Activated CD8-positive, alpha-beta T cell treated with anti-CD3 and anti-CD28 coated beads for 36 hours (primary cell): ENCODE data around the gene SLC26A6. TPM values are rescaled to one million over a fixed set of nuclear protein-coding genes. Genes with fewer than 3 reads are reported as not detected.
A peak's percentile ranks its signal among the peaks of the same experiment; 100 is the strongest.

Experiments
- ATAC-seq: fragments of 200-7000 bp; cut with Tn5 transposase; one replicate; pipeline ENCODE4 v1.10.0; 2021; ENCODE audit warnings: mild to moderate bottlenecking, moderate library complexity
- CTCF ChIA-PET: fragments of 350-600 bp; sonication (Branson Sonifier 250); formaldehyde crosslinking; loops from one replicate; lab custom pipeline; 2021; ENCODE audit warnings: antibody characterized with exemption; lab: Charles Lee
- POLR2A ChIA-PET: fragments of 350-600 bp; sonication (Branson Sonifier 250); formaldehyde crosslinking; loops from one replicate; lab custom pipeline; 2021; ENCODE audit warnings: antibody characterized with exemption; lab: Charles Lee
- DNase-seq: peaks from one replicate; pipeline ENCODE4 v3.0.0-alpha.2; 2020
- H3K27ac Mint-ChIP-seq: one replicate; pipeline ENCODE4 v1.8.0; 2021; ENCODE audit warnings: mild to moderate bottlenecking, mixed read lengths
- H3K27me3 Mint-ChIP-seq: one replicate; pipeline ENCODE4 v1.8.0; 2021; ENCODE audit warnings: mixed read lengths
- H3K36me3 Mint-ChIP-seq: one replicate; pipeline ENCODE4 v1.8.0; 2021; ENCODE audit warnings: low read depth, mixed read lengths
- H3K4me1 Mint-ChIP-seq: one replicate; pipeline ENCODE4 v1.8.0; 2021; ENCODE audit warnings: low read depth, mixed read lengths
- H3K4me3 Mint-ChIP-seq: one replicate; pipeline ENCODE4 v1.8.0; 2021; ENCODE audit warnings: mild to moderate bottlenecking, moderate library complexity, mixed read lengths
- H3K9me3 Mint-ChIP-seq: one replicate; pipeline ENCODE4 v1.8.0; 2021; ENCODE audit warnings: mixed read lengths
- CTCF ChIP-seq: fragments of 200-600 bp; IDR thresholded peaks from one replicate; pipeline ENCODE4 v1.8.0; 2022; ENCODE audit warnings: antibody characterized with exemption, mild to moderate bottlenecking
- intact Hi-C: fragments of 100-400 bp; cut with micrococcal nuclease; formaldehyde crosslinking; loops from one replicate; pipeline ENCODE4 v1.10.0; 2022
- total RNA-seq, 2 experiments: library from RNA; stranded (reverse); gene quantifications; one replicate each; pipeline ENCODE4 v1.2.3, GENCODE V29; 2021

SLC26A6 gene
- total RNA-seq, 2 experiments from 2014 or later: 41.3 to 45.0 TPM

DNA sequence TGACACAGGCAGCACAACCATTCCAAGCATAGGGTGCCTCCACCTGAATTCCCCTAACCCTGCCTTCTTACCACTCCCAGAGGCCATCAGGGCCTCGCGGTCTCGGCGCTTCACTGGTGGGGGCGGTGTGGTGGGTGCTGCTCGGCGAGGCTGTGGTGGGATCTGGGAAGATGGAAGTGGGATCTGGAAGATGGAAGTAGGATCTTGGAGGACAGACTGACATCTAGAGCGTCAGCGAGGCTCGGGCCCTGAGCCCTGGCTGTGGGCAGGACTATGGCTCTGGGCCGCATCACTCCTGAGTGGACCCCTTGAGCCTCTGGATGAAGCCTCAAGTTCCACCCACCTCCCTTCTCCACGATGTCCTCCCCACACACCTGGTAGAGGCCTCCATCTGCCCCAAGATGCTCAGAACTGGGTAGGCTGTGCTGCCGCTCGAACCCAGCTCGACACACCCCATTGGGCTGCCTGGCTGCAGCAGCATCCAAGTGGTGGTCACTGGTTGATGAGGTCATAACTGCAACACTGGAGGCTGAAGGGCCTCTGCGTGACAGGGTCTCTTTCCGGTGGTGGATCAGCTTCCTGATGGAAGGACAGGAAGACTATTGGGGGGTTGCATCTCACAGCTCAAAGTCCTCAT is 46.8 kb upstream of the SLC26A6 start:
- Mint-ChIP-seq H3K9me3 (no peaks in the 10 kb centered on the region), H3K36me3 (peaks cover 52% of the 10 kb centered on the region), H3K4me3 (no peak overlapping the region), H3K27me3 (no peaks in the 10 kb centered on the region), H3K27ac (no peak overlapping the region), H3K4me1 (peaks cover 28% of the 10 kb centered on the region)
- intact Hi-C loops: no loop called here
- no peak for TF ChIP-seq CTCF
- CTCF ChIA-PET: interaction anchor here (0.7 to 1.4 kb wide), 3 partner anchors 14 to 46 kb away, joined by 3 to 5 read pairs (median 5); partner anchors contain the start of gene SLC26A6
- ATAC-seq: no peak
- POLR2A ChIA-PET: interaction anchor here (2.3 kb wide), 1 partner anchor 11 kb away, joined by 11 read pairs; no protein-coding TSS in a partner anchor
- no peak for DNase-seq

GRCh38 chr3:48681541-48681880 is 46.2 kb upstream of the SLC26A6 start:
- ATAC-seq (no peak), DNase-seq (no peak)
- intact Hi-C loops: no loop called here
- TF ChIP-seq CTCF: no peak
- ChIA-PET POLR2A (interaction anchor here (2.3 kb wide), 1 partner anchor 10 kb away, joined by 11 read pairs; no protein-coding TSS in a partner anchor), CTCF (interaction anchor here (0.9 to 1.4 kb wide), 2 partner anchors 14 to 17 kb away, joined by 5 read pairs; no protein-coding TSS in a partner anchor)
- Mint-ChIP-seq H3K36me3 (peaks cover 52% of the 10 kb centered on the region), H3K9me3 (no peaks in the 10 kb centered on the region), H3K4me3 (no peak overlapping the region), H3K27ac (no peak overlapping the region), H3K27me3 (no peaks in the 10 kb centered on the region), H3K4me1 (peaks cover 26% of the 10 kb centered on the region)

DNA sequence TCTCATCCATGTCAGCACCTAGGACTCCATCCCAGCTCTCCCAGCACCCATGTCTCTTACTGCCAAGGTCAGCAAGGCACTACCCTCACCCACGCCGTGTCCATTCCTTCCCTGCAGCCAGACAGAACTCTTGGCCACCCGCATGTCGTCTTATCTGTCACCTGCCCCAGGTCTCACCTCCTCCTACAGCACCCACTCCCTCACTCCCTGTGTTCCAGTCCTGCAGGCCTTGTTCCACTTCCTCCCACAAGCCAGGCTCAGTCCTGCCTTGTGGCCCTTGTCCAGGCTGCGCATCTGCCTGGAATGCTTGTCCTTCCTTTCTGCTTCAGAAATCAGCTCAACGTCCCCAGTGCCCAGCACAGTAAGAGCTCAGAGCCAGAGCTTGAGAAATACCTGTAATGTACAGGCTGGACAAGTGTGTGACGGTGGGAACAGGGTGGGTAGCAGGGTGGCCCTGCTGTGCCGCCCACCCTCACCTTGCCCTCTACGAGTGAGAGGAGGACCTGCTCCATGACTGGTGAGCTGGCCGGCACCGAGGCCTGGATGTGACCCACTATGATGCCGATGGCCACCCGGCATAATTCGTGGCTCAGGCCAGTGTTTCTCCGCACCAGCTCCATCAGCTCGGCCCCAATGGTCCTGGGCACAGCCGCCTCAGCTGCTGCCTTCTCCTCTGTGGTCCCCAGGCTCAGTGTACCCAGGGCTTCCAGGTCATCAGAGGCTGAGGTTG is 45.7 kb upstream of the SLC26A6 start:
- ChIA-PET CTCF (interaction anchor here (0.9 to 1.4 kb wide), 2 partner anchors 15 to 17 kb away, joined by 5 read pairs; no protein-coding TSS in a partner anchor), POLR2A (interaction anchor here (2.3 kb wide), 1 partner anchor 10 kb away, joined by 11 read pairs; no protein-coding TSS in a partner anchor)
- H3K27me3 Mint-ChIP-seq: no peaks in the 10 kb centered on the region
- peaks cover 57% of the 10 kb centered on the region for H3K36me3 Mint-ChIP-seq
- intact Hi-C loops: no loop called here
- ATAC-seq (no peak), DNase-seq (no peak)
- H3K27ac Mint-ChIP-seq: no peak overlapping the region
- peaks cover 21% of the 10 kb centered on the region for H3K4me1 Mint-ChIP-seq
- no peaks in the 10 kb centered on the region for H3K9me3 Mint-ChIP-seq
- H3K4me3 Mint-ChIP-seq: no peak overlapping the region
- TF ChIP-seq CTCF: no peak

GRCh38 chr3:48679411-48680391 is 44.4 kb upstream of the SLC26A6 start:
- ChIA-PET CTCF (no interaction called here), POLR2A (interaction anchor here (2.3 kb wide), 1 partner anchor 9 kb away, joined by 11 read pairs; no protein-coding TSS in a partner anchor)
- no peak for ATAC-seq
- Mint-ChIP-seq H3K9me3 (no peaks in the 10 kb centered on the region), H3K27ac (peak overlapping the region; percentile 24), H3K4me1 (peaks cover 17% of the 10 kb centered on the region), H3K36me3 (peaks cover 55% of the 10 kb centered on the region), H3K4me3 (no peak overlapping the region), H3K27me3 (no peaks in the 10 kb centered on the region)
- no peak for TF ChIP-seq CTCF
- no peak for DNase-seq
- intact Hi-C loops: no loop called here
